ENCODE measurements around the gene TSBP1.
"Not testable (repeated sequence)": the region's sequence is repeated elsewhere in the genome, so short reads cannot be mapped to it uniquely, and the experiment has no call there.

TSBP1 gene

DNA sequence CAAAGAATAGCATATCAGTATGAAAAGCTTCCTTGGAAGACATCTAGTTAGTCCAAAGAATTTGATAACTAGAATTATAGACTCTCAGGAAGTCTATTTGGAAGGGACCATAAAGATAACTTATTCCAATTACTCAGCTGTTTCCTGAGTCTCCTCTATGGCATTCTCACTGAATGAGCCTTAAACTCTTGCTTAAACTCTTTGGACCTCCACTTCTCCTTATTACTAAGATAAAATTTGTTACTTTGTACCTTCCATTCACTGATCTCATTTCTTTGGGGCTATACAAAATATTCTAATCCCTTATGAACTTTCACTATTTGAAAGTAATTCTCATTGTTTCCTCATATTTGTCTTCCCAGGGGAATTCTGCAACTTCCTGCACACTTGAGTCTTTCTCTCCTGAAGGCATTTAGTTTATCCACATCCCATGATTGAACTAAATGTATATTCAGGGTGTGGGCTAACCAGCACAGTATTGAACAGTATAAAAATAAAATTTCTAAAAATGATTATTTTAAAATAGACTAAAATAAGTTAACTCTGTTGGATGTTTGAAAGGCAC lies 80.7 kb downstream of the TSBP1 start:
- DNase-seq (ENCODE audit: low read depth in 1 of 2, low spot score in 1 of 2) = no peak

DNA sequence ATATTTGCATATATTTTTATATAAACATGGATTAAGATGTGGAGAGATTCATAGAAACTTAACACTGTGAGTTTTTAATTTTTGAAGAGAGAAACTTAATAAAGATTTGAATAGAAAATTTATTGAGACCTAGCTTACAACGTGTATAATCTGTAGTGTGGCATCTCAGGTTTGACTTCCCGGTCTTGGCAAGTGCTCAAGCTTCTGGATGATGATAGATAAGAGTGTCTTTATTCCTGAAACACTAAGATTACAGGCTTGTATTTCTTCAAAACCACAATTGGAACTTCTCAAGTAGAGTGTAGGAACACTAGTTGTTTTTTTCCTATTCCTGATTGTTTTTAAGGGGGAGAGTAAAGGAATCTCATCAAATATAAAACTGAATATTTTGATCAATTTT lies 83.3 kb downstream of the TSBP1 start:
- DNase-seq (ENCODE audit: low read depth in 1 of 2, low spot score in 1 of 2) = no peak

DNA sequence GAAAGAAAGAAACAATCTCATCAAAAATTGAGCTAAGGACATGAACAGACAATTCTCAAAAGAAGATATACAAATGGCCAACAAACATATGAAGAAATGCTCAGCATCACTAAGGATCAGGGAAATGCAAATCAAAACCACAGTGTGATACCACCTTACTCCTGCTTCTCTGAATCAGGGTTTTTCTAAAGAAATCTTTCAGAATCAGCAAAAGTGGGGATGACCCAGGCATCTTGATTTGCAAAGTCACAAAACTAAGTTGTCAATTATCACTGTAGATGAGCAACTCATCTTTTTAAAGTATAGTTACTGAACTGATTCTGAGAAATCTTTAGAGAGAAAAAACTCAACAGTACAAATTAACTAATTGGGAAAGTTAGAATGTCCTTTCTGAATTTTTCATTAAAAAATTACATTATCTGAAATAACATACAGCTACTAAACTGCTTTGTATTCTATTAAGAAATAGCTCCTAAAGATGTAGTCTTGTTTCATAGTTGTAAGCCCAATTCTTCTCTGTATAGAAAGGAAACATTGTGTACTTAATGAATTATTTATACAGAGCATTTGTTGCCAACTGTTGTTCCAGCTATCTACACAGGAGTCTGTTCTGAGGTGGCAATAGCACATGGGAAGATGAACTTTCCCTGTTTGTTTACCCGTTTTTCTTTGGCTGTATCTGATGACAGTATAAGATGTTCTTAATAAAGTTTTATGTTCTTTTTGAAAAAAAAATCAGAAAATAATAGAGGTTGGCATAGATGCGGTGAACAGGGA lies 97.7 kb downstream of the TSBP1 start:
- DNase-seq (ENCODE audit: low read depth in 1 of 2, low spot score in 1 of 2) = not testable (repeated sequence)

DNA sequence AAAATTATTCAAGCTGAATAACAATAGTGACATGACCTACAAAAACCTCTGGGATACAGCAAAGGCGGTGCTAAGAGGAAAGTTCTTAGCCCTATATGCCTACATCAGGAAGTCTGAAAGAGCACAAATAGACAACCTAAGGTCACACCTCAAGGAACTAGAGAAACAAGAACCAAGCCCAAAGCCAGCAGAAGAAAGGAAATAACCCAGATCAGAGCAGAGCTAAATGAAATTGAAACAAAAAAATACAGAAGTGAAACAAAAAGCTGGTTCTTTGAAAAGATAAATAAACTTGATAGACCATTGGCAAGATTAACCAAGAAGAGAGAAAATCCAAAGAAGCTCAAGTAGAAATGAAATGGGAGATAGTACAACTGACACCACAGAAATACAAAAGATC lies 100.3 kb downstream of the TSBP1 start:
- DNase-seq (ENCODE audit: low read depth in 1 of 2, low spot score in 1 of 2) = no peak

DNA sequence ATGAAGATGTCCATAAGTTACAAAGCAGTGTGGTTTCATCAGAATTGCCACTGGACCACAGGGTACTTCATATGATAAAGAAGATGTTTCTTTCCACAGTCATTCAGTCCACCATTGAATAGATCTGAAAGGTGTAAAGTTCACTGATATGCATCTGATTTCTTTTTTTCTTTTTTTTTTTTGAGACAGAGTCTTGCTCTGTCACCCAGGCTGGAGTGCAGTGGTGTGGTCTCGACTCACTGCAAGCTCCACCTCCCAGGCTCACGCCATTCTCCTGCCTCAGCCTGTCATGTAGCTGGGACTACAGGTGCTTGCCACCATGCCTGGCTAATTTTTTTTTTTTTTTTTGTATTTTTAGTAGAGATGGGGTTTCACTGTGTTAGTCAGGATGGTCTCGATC lies 103.2 kb downstream of the TSBP1 start:
- DNase-seq (ENCODE audit: low read depth in 1 of 2, low spot score in 1 of 2) = not testable (repeated sequence)

DNA sequence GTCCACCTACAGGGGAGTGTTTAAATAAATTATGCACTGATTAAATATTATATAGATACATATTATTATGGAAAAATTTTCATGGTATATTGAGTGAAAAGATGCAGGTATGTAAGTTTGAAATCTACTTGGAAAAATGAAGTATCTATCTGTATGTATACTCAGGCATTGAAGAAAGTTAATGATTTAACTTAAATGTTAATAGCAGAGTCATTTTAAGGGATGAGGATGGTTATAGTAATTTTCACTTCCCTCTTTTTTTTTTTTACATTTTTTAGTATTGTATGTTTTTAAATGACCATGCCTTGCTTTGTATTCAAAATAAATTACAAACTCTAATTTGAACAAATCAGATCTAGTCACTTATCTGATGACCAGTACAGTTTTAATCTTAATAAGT lies 104.7 kb downstream of the TSBP1 start:
- DNase-seq (ENCODE audit: low read depth in 1 of 2, low spot score in 1 of 2) = no peak

DNA sequence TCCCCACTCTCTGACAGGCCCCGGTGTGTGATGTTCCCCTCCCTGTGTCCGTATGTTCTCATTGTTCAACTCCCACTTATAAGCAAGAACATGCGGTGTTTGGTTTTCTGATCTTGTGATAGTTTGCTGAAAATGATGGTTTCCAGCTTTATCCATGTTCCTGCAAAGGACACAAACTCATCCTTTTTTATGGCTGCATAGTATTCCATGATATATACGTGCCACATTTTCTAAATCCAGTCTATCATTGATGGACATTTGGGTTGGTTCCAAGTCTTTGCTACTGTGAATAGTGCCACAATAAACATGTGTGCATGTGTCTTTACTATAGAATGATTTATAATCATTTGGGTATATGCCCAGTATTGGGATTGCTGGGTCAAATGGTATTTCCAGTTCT lies 114.4 kb downstream of the TSBP1 start:
- not testable (repeated sequence) for DNase-seq (ENCODE audit: low read depth in 1 of 2, low spot score in 1 of 2)

DNA sequence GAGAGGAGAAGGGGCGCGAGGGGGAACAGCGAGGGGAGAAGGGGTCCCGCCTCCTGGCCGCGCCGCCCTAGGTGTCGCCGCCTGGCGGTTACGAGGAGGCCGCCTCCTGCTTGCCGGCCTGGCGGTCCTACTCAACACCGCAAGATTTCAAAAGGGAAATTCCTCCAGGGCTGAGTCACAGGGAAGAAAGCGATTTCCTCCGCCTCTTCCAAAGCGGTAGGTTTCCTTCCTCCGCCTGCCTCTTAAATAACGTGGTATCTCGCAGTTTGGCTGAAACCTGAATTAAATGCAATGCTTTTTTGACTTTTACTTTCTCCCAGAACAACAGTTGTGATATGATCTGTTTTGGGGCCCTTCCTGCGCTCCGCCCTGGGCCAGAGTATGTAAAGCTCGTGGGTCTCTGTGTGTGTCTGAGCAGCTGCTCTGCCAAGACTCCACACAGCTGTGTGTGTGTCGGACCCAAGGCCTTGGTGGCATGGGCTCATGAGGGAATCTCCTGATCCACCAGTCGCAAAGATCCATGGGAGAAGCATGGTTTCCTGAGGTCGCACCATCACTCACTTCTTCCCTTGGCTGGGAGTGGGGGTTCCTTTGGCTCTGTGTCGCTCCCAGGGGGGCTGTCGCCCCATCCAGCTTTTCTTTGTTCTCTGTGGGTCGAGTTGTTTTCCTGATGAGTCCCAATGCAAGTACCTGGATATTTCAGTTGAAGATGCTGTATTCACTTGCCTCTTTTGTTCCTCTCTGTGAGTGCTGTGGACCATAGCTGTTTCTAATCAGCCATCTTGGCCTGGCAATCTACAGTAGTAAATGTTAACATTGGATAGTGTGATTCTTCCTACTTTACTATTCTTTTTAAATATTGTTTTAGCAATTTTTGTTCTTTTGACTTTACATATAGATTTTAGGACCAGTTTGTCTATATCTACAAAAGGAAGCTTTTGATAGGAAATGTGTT lies 116.2 kb downstream of the TSBP1 start:
- DNase-seq (ENCODE audit: low read depth in 1 of 2, low spot score in 1 of 2) = peak; percentile 36 to 68

DNA sequence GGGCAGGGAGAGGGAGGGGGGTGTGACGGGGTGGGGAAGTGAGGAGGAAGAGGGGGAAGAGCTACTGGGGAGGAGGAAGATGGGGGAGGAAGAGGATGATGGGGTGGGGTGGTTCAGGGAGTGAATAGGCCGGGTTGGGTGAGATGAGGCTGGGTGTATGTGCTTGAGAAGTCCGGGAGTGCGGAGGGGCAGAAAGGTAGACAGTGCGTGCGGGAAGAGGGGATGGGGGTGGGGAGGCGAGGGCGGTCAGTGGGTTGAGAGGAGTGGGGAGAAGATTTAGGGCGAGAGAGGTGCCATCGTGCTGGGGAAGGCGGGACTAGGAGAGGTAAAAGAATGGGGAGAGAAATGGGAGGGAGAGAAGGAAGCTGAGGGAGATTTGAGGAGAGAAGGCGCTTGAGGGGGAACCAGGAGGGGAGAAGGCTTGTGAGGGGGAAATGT lies 116.9 kb downstream of the TSBP1 start:
- DNase-seq (ENCODE audit: low read depth in 1 of 2, low spot score in 1 of 2) = no peak

DNA sequence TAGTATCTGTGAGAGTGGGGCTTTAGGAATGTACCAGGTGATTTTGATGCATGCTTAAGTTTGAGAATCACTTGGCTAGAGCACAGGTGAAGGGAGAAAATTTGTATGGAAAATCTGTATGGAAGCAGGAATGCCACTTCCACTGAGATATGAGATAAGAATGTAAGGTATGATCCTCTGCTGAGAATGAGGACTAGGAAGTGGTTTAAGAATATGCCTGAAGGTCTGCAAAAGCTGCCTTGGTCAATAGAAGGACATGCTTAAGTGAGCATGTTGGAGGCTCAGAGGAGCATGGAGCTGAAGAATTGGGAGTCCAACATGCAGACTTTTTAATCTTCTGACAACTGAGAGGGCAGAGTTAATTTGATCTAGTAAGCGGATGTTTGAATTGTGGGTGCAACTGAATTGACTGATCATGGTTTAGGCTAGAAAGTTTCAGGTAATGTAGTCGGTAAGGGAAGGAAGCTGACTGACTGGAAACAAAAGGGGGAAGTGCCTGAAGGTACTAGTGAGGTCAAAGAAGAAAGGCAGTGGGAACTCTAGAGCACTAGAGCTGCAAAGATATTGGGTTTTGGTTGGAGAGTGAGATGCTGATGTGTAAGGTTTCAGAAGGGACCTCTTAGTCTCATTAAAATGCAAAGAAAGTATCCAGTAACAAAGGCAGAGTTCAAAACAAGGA lies 119.2 kb downstream of the TSBP1 start:
- DNase-seq (ENCODE audit: low read depth in 1 of 2, low spot score in 1 of 2) = no peak

DNA sequence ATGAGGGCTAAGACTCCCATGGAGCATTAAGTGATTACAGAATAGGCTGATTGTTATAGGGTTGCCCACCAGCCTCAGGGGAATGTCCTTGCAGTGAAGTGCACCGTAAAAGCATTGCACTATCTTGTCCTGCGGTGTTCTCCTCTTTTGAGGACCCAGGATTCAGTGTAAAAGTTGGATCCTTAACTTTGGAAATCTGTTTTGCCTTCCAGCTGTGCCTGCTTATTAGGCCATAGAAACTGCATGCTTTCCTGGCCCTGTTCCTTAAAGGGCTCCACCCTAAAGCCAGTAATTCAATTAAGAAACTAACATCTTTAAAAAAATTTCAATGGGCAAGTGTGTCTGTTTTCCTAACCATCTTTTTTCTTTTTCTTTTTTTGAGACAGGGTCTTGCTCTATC lies 122.4 kb downstream of the TSBP1 start:
- DNase-seq (ENCODE audit: low read depth in 1 of 2, low spot score in 1 of 2) = no peak

DNA sequence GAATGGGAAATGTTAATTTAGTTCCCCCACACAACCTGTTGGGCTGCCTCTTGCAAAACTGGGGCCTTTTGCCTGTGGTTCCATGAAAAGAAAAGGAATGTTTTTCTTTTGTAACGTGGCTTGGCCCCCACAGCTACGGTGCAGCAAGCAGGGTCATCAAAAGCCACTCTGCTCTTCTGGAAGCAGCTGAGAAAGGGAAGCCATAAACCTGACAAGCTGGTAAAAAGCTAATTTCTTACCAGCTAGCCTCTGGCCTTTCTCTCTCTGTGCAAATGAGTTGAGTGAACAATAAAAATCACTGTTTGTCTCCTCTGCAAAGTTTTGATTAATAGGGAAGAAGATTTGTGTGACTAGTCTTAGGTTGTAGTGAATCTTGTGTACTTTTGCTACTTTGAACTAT lies 124.3 kb downstream of the TSBP1 start:
- DNase-seq (ENCODE audit: low read depth in 1 of 2, low spot score in 1 of 2) = no peak

DNA sequence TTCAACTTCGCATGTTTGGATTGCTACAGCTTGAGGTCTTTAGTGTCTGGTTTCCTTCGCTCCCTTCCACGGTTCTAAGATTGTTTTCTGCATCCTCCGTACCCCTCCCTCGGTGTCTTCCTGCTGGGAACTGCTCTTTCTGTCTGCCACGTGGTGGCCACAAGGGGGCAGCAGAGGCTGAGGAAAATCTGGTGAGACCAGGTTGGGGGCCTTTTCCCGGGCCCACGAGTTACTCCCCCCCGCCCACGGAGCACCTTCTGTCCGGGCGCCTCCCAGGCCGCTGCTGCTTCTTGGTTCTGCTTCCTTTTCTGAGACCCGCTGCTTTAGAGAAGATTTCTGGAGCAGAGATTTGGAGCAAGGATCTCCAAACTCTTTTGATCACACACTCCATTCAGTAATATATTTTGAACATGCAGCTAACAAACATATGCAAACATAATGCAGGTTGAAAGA lies 126.7 kb downstream of the TSBP1 start:
- DNase-seq (ENCODE audit: low read depth in 1 of 2, low spot score in 1 of 2) = peak; percentile 51 to 53

DNA sequence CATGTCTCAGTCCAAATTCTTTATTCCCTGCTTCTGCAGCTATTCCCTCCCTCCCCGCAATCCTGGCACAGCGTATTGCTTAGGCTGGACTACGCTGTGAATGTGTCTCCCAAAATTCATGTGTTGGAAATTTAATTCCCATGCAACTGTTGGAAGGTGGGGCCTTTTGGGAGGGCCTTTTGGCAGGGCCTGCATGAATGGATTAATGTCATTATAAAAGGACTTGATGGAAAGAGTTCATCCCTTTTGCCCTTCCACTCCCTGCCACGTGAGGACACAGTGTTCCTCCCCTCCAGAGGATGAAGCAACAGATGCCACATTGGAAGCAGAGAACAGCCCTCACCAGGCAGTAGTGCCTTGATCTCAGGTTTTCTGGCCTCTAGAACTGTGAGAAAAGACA lies 127.4 kb downstream of the TSBP1 start:
- no peak for DNase-seq (ENCODE audit: low read depth in 1 of 2, low spot score in 1 of 2)

Data from activated CD4-positive, alpha-beta T cell treated with anti-CD3 and anti-CD28 coated beads, Interleukin-2, amount 50 U/mL, for 24 hours (primary cell).